ENCODE results near the gene AHNAK. TPM values are rescaled to one million over a fixed set of nuclear protein-coding genes. Genes with fewer than 3 reads are reported as not detected.

Gene AHNAK
- total and polyA plus RNA-seq, 2 of the 8 experiments (the other 6 are each of a cell fraction or from before 2014, with no cell fraction given), result 2.0 to 5.8 TPM

DNA sequence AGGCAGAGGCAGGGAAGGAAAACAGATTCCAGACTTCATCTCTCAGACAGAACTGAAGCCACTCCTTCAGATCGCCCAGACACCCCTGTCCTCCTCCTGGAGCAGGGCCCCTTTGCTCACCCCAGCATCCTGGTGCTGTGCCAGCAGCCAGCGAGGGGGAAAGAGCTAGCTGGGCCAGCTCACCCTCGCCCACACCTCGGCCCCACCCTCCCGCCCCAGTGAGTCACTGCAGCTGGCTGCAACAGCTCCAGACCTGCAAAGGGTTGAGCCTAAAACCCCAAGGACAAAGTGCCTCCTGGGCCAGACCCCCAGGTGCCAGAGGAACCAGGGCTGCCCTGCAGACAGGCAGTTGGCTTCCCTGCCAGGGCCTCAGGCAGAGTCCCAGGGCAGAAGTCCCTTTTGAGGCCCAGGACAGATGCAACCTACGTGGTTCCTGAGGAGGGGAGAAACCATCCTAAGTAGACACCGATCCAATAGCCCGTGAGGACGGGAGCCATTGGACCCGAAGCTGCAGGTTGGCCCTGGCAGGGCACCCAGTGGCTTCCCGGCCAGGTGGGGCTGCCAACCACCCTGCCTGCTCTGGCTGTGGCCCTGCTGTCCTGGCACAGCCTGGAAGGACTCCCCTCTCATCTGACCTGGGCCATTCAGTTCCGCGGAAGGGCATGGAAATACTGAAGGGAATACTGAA is 7.2 kb downstream of the AHNAK start (continued):
- TF ChIP-seq RNF2 (IDR thresholded peaks at IDR 0.05; ENCODE audit: borderline replicate concordance, low read depth, low read length, missing control alignments, poor library complexity, severe bottlenecking), result no peak
- no peak for TF ChIP-seq CBX8 (IDR thresholded peaks at IDR 0.05; ENCODE audit: borderline replicate concordance, low read depth, low read length)
